Naive thymus-derived CD8-positive, alpha-beta T cell (primary cell): Measurements from ENCODE around the gene POP4. TPM values are rescaled to one million over a fixed set of nuclear protein-coding genes. Genes with fewer than 3 reads are reported as not detected.

Experiments
- ATAC-seq, 2 donors: fragments of 150-1000 bp; cut with Tn5 transposase in 1 of 2; sonication (Bioruptor Pico), chemical (Tn5 transposase) in 1 of 2; 1 replicate in 1 of 2; 2 replicates in 1 of 2; pipeline ENCODE4 v1.10.0; 2021; ENCODE audit warnings: mild to moderate bottlenecking in 2 of 2, moderate library complexity in 2 of 2
- POLR2A ChIA-PET: fragments of 350-600 bp; sonication (Branson Sonifier 250); formaldehyde crosslinking; loops from one replicate; lab custom pipeline; 2021; ENCODE audit warnings: antibody characterized with exemption; lab: Charles Lee
- DNase-seq, 10 donors: peaks; one replicate each; pipeline versions ENCODE4 v3.0.0 to v3.0.0-alpha.2; 2020 to 2022
- H3K27ac Mint-ChIP-seq, 10 donors: one replicate each; pipeline ENCODE4 v1.8.0; 2020 to 2022; ENCODE audit warnings: mild to moderate bottlenecking in 10 of 10, mixed read lengths in 10 of 10, moderate library complexity in 4 of 10, inconsistent platforms in 1 of 10
- H3K27me3 Mint-ChIP-seq, 5 donors: one replicate each; pipeline ENCODE4 v1.8.0; 2021 to 2022; ENCODE audit warnings: mixed read lengths in 5 of 5
- H3K36me3 Mint-ChIP-seq, 3 donors: one replicate each; pipeline ENCODE4 v1.8.0; 2020 to 2022; ENCODE audit warnings: mixed read lengths in 3 of 3, mild to moderate bottlenecking in 2 of 3, inconsistent platforms in 1 of 3
- H3K4me1 Mint-ChIP-seq, 4 donors: one replicate each; pipeline ENCODE4 v1.8.0; 2021 to 2022; ENCODE audit warnings: mixed read lengths in 4 of 4
- H3K4me3 Mint-ChIP-seq, 10 donors: one replicate each; pipeline ENCODE4 v1.8.0; 2020 to 2022; ENCODE audit warnings: mild to moderate bottlenecking in 10 of 10, mixed read lengths in 10 of 10, moderate library complexity in 6 of 10, inconsistent platforms in 1 of 10
- H3K9me3 Mint-ChIP-seq, 9 donors: one replicate each; pipeline ENCODE4 v1.8.0; 2020 to 2022; ENCODE audit warnings: mixed read lengths in 9 of 9, mild to moderate bottlenecking in 3 of 9, inconsistent platforms in 1 of 9, moderate library complexity in 1 of 9
- polyA plus RNA-seq, 3 donors: library from polyadenylated mRNA; unstranded; fragments of 300-500 nt; fragmentation: Illumina TruSeq; gene quantifications; one replicate each; pipeline ENCODE4 v1.2.3, GENCODE V29; 2021
- total RNA-seq, 8 experiments: library from RNA in 2 of 8; stranded (reverse) in 2 of 8; gene quantifications; one replicate each; pipeline ENCODE4 v1.2.3 and lab custom pipeline; 2021 to 2026

Gene POP4
- total and polyA plus RNA-seq, 5 experiments from 2014 or later: 67.5 to 130 (median 125) TPM

GRCh38 chr19:29641597-29641996 lies 35.5 kb downstream of the POP4 start:
- Mint-ChIP-seq H3K9me3 (no peaks in the 10 kb centered on the region), H3K27me3 (no peaks in the 10 kb centered on the region), H3K4me1 (peaks cover 12 to 19% (median 15%) of the 10 kb centered on the region in 4 donors), H3K4me3 (no peak overlapping the region), H3K36me3 (no peaks in the 10 kb centered on the region), H3K27ac (no peak overlapping the region)
- ATAC-seq: no peak
- POLR2A ChIA-PET: interaction anchor here (0.6 kb wide), 1 partner anchor 27 kb away, joined by 4 read pairs; no protein-coding TSS in a partner anchor
- no peak for DNase-seq

- no peak for ATAC-seq
- Mint-ChIP-seq H3K27me3 (no peaks in the 10 kb centered on the region), H3K4me1 (peaks cover 12 to 19% (median 16%) of the 10 kb centered on the region in 4 donors), H3K27ac (peak overlapping the region in 1 of 10 donors; percentile 4), H3K36me3 (no peaks in the 10 kb centered on the region), H3K4me3 (no peak overlapping the region), H3K9me3 (no peaks in the 10 kb centered on the region)
- POLR2A ChIA-PET: interaction anchor here (0.5 kb wide), 1 partner anchor 258 kb away, joined by 4 read pairs; no protein-coding TSS in a partner anchor
- no peak for DNase-seq
Measured at GRCh38 chr19:29643361-29643935, 37.4 kb downstream of the POP4 start.

- Mint-ChIP-seq H3K4me1 (peaks cover 12 to 19% (median 16%) of the 10 kb centered on the region in 4 donors), H3K27me3 (no peaks in the 10 kb centered on the region), H3K9me3 (no peaks in the 10 kb centered on the region), H3K36me3 (no peaks in the 10 kb centered on the region), H3K4me3 (no peak overlapping the region), H3K27ac (no peak overlapping the region)
- POLR2A ChIA-PET: interaction anchor here (0.6 kb wide), 1 partner anchor 36 kb away, joined by 3 read pairs; no protein-coding TSS in a partner anchor
- DNase-seq (no peak), ATAC-seq (no peak)
Measured at GRCh38 chr19:29644210-29644609, 38.1 kb downstream of the POP4 start.

- peaks cover 12 to 19% (median 16%) of the 10 kb centered on the region in 4 donors for H3K4me1 Mint-ChIP-seq
- ATAC-seq (peak in 1 of 2 donors; percentile 17), DNase-seq (no peak)
- H3K27ac Mint-ChIP-seq: peak overlapping the region in 5 of 10 donors; percentile 11 to 57 (median 53)
- POLR2A ChIA-PET: no interaction called here
- no peaks in the 10 kb centered on the region for H3K27me3 Mint-ChIP-seq
- H3K9me3 Mint-ChIP-seq: no peaks in the 10 kb centered on the region
- H3K36me3 Mint-ChIP-seq: no peaks in the 10 kb centered on the region
- peak overlapping the region in 4 of 10 donors; percentile 2 to 66 (median 37) for H3K4me3 Mint-ChIP-seq
Measured at GRCh38 chr19:29645491-29645867, 39.4 kb downstream of the POP4 start.

- Mint-ChIP-seq H3K27ac (peak overlapping the region in 5 of 10 donors; percentile 11 to 57 (median 43)), H3K9me3 (no peaks in the 10 kb centered on the region), H3K4me1 (peaks cover 12 to 19% (median 16%) of the 10 kb centered on the region in 4 donors), H3K36me3 (no peaks in the 10 kb centered on the region), H3K4me3 (peak overlapping the region in 5 of 10 donors; percentile 2 to 66 (median 29)), H3K27me3 (no peaks in the 10 kb centered on the region)
- ATAC-seq (peak; percentile 30 to 42), DNase-seq (no peak)
- POLR2A ChIA-PET: interaction anchor here (0.5 kb wide), 1 partner anchor 10 kb away, joined by 3 read pairs; no protein-coding TSS in a partner anchor
Measured at GRCh38 chr19:29645911-29646310, 39.8 kb downstream of the POP4 start.

DNA sequence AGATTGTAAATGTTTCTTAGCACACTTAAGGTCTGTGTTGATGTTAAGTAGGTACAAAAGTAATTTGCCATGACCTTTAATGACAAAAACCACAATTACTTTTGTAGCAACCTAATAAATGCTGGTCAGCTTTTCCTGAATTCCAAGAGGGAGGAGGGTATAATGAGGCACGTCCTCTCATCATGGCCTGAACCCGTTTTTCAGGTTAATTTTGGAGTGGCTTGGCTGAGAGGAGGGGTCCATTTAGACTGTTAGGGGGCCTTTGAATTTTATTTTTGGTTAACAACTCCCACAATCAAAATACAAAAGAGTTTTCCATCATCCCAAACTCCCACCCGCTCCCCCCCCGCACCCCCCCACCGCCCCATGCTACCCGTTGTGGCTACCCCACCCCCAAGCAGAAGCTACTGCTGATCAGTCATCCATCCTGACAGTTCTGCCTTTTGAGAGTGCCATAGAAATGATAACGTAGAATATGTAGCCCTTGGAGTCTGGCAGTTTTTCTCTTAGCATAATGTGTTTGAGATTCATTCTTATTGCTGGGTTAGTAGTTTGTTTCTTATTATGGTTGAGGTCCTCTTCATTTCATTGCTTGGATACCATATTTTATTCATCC lies 44.8 kb downstream of the POP4 start:
- ATAC-seq (no peak), DNase-seq (no peak)
- POLR2A ChIA-PET: no interaction called here
- H3K4me1 Mint-ChIP-seq: peaks cover 7 to 17% (median 13%) of the 10 kb centered on the region in 4 donors
- H3K9me3 Mint-ChIP-seq: peaks cover 0 to 8% (median 0%) of the 10 kb centered on the region in 9 donors
- peaks cover 0 to 6% (median 0%) of the 10 kb centered on the region in 3 donors for H3K36me3 Mint-ChIP-seq
- H3K4me3 Mint-ChIP-seq: no peak overlapping the region
- no peaks in the 10 kb centered on the region for H3K27me3 Mint-ChIP-seq
- H3K27ac Mint-ChIP-seq: peak overlapping the region in 2 of 10 donors; percentile 6 to 7

DNA sequence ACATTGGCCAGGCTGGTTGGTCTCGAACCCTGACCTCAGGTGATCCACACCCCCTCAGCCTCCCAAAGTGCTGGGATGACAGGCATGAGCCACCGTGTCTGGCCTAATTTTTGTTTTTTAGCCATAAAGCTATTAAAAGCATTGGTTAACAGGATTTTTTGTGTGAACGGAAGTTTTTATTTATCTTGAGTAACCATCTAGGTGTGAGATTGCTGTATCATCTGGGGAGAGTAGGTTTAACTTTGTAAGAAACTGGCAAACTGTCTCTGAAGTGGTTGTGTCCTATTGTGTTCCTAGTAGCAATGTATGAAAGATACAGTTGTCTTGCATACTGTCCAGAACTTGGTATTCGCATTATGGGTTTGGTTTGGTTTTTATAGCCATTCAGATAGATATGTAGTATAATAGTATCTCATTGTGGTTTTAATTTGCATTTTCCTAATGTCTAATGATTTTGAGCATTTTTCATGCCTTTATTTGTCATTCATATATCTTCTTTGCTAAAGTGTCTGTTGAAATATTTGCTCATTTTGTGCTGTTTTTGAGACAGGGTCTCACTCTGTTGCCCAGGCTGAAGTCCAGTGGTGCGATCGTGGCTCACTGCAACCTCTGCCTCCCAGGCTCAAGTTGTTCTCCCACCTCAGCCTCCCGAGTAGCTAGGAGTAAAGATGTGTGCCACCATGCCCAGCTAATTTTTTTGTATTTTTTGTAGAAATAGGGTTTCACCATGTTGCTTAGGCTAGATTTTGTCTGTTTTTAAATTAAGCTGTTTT lies 45.7 kb downstream of the POP4 start:
- no peaks in the 10 kb centered on the region for H3K27me3 Mint-ChIP-seq
- H3K9me3 Mint-ChIP-seq: peaks cover 0 to 8% (median 0%) of the 10 kb centered on the region in 9 donors
- peaks cover 2 to 11% (median 7%) of the 10 kb centered on the region in 4 donors for H3K4me1 Mint-ChIP-seq
- no peak for DNase-seq
- peak overlapping the region in 2 of 10 donors; percentile 7 to 8 for H3K27ac Mint-ChIP-seq
- peaks cover 0 to 6% (median 0%) of the 10 kb centered on the region in 3 donors for H3K36me3 Mint-ChIP-seq
- ATAC-seq: no peak
- POLR2A ChIA-PET: no interaction called here
- H3K4me3 Mint-ChIP-seq: no peak overlapping the region

GRCh38 chr19:29653398-29653797 lies 47.3 kb downstream of the POP4 start:
- H3K36me3 Mint-ChIP-seq: peaks cover 0 to 6% (median 0%) of the 10 kb centered on the region in 3 donors

DNA sequence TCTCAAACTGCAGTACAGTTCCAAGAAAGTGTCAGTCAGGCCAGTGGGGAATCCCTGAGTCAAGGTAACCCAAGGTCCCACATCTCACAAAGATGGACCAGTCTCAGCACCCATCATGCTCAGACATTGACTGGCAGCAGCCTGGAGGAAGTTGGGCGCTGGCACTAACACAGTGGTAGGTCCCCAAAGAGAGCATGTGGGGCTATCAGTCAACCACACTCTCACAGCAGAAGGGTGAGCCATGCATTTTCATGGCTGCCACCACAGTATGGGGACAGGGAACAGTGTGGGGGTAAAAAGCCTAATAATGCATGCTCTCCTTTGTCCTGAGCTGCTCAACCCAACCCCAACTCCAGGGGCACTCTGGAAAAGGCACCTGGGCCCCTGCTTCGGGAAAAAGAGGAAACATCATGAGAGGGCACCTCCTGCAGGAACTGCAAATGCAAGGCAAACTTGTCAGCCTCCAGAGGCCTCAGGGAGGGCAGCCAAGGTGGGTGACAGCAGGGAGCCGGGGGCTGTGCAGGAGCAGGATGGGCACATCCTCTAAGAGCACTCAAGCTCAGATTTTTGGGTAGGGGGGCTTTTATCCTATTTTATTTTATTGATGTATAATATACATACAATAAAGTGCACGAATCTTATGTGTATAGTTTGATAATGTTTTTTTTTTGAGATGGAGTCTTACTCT lies 49.7 kb downstream of the POP4 start:
- DNase-seq: no peak
- Mint-ChIP-seq H3K4me1 (peaks cover 5 to 20% (median 17%) of the 10 kb centered on the region in 4 donors), H3K9me3 (peaks cover 0 to 8% (median 0%) of the 10 kb centered on the region in 9 donors), H3K27me3 (no peaks in the 10 kb centered on the region), H3K36me3 (peaks cover 0 to 6% (median 0%) of the 10 kb centered on the region in 3 donors), H3K4me3 (no peak overlapping the region), H3K27ac (peak overlapping the region in 2 of 10 donors; percentile 8 to 14)
- no peak for ATAC-seq
- POLR2A ChIA-PET: no interaction called here

More at GRCh38 chr19:29653398-29653797, 47.3 kb downstream of the POP4 start:
- no peak for ATAC-seq
- POLR2A ChIA-PET: no interaction called here
- no peak overlapping the region for H3K4me3 Mint-ChIP-seq
- H3K4me1 Mint-ChIP-seq: peaks cover 0 to 11% (median 7%) of the 10 kb centered on the region in 4 donors
- no peaks in the 10 kb centered on the region for H3K27me3 Mint-ChIP-seq
- no peak for DNase-seq
- no peak overlapping the region for H3K27ac Mint-ChIP-seq
- peaks cover 0 to 8% (median 0%) of the 10 kb centered on the region in 9 donors for H3K9me3 Mint-ChIP-seq

- DNase-seq (no peak), ATAC-seq (no peak)
- peaks cover 0 to 8% (median 0%) of the 10 kb centered on the region in 9 donors for H3K9me3 Mint-ChIP-seq
- H3K4me1 Mint-ChIP-seq: peaks cover 15 to 34% (median 27%) of the 10 kb centered on the region in 4 donors
- peaks cover 0 to 5% (median 0%) of the 10 kb centered on the region in 3 donors for H3K36me3 Mint-ChIP-seq
- H3K27ac Mint-ChIP-seq: peak overlapping the region in 1 of 10 donors; percentile 47
- no peaks in the 10 kb centered on the region for H3K27me3 Mint-ChIP-seq
- POLR2A ChIA-PET: interaction anchor here (1.0 to 1.1 kb wide), 2 partner anchors 13 to 14 kb away, joined by 3 read pairs; no protein-coding TSS in a partner anchor
- H3K4me3 Mint-ChIP-seq: no peak overlapping the region
Measured at GRCh38 chr19:29658221-29658991, 52.3 kb downstream of the POP4 start.

GRCh38 chr19:29660835-29661234 lies 54.8 kb downstream of the POP4 start:
- peak overlapping the region; percentile 74 to 93 (median 89) for H3K27ac Mint-ChIP-seq
- peak in 7 of 10 donors; percentile 45 to 77 (median 67) for DNase-seq
- POLR2A ChIA-PET: interaction anchor here (0.6 to 10.5 kb wide), 7 partner anchors 12 to 280 kb away, joined by 3 to 154 read pairs (median 6); partner anchors contain the start of genes C19orf12 and POP4
- peak overlapping the region in 9 of 10 donors; percentile 40 to 73 (median 53) for H3K4me3 Mint-ChIP-seq
- peak; percentile 28 to 60 for ATAC-seq
- H3K9me3 Mint-ChIP-seq: no peaks in the 10 kb centered on the region
- no peaks in the 10 kb centered on the region for H3K27me3 Mint-ChIP-seq
- H3K4me1 Mint-ChIP-seq: peaks cover 18 to 44% (median 31%) of the 10 kb centered on the region in 4 donors
- no peaks in the 10 kb centered on the region for H3K36me3 Mint-ChIP-seq
